ENCODE data around the gene DOCK8.

The DOCK8 gene

DNA sequence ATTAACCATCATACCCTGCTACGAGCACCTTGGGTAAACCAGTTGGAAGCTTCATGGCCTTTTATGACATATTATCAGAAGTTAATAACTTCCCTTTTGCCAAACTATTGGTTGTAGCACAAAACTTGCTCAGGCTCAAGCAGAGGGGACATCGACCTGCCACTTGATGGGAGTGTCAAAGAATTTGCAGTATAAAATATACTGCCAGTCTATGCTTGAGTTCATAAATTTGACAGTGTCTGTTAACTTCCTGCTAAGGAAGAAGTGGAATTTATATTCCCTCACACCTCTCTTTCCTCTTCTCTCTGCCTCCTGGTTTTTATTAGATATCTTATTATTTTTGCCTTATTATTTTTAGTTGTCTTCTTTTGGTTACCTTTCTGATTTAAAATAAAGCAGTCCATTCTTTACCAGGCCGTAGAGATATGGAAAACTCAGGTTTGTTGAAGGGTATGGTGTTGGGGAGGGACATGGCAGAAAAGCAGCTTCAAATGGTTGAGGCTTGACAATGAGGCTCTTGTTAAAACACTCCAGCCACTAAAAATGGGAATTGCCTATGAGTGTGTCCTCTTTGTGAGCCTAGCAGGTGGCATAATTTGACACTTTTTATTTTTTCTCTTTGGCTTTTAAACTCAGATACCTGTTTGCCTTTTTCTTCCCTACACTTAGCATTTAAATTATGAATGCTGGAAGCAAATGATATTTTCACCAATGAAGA, 298.0 kb downstream of the DOCK8 start:
- no peak for DNase-seq
